WTC11 (cell line): ENCODE data around the gene HDGFL3. TPM values are rescaled to one million over a fixed set of nuclear protein-coding genes. Genes with fewer than 3 reads are reported as not detected.

ENCODE experiments used
- ATAC-seq: fragments of 200-7000 bp; cut with Tn5 transposase; 2 replicates; pipeline ENCODE4 v1.10.0; 2021; ENCODE audit warnings: mild to moderate bottlenecking, moderate library complexity
- CTCF ChIA-PET: fragments of 300-600 bp; sonication (Branson Sonifier 250); formaldehyde crosslinking; loops from one replicate; lab custom pipeline; 2021; ENCODE audit warnings: antibody characterized with exemption; lab: Charles Lee
- POLR2A ChIA-PET: fragments of 350-600 bp; sonication (Branson Sonifier 250); formaldehyde crosslinking; loops from one replicate; lab custom pipeline; 2021; ENCODE audit warnings: antibody characterized with exemption; lab: Charles Lee
- DNase-seq: peaks from one replicate; pipeline ENCODE4 v3.0.0; 2021; ENCODE audit warnings: low spot score
- H3K27ac Mint-ChIP-seq: 2 replicates; pipeline ENCODE4 v1.8.0; 2021; ENCODE audit warnings: mixed read lengths
- H3K27me3 Mint-ChIP-seq: 2 replicates; pipeline ENCODE4 v1.8.0; 2021; ENCODE audit warnings: low read depth, mild to moderate bottlenecking, moderate library complexity, mixed read lengths
- H3K36me3 Mint-ChIP-seq: 2 replicates; pipeline ENCODE4 v1.8.0; 2021; ENCODE audit warnings: mixed read lengths
- H3K4me1 Mint-ChIP-seq: 2 replicates; pipeline ENCODE4 v1.8.0; 2022; ENCODE audit warnings: mixed read lengths
- H3K4me3 Mint-ChIP-seq: 2 replicates; pipeline ENCODE4 v1.8.0; 2021; ENCODE audit warnings: mild to moderate bottlenecking, moderate library complexity, mixed read lengths
- H3K9me3 Mint-ChIP-seq: 2 replicates; pipeline ENCODE4 v1.8.0; 2021; ENCODE audit warnings: mixed read lengths
- ARID4B ChIP-seq: sonication (generic); formaldehyde crosslinking; IDR thresholded peaks from 2 replicates; pipeline ENCODE4 v1.8.0; 2023; ENCODE audit warnings: missing genetic modification reagents, mild to moderate bottlenecking, borderline replicate concordance
- ATF3 ChIP-seq: sonication (generic); formaldehyde crosslinking; conservative IDR thresholded peaks from 2 replicates; pipeline ENCODE4 v1.8.1; 2022; ENCODE audit warnings: mild to moderate bottlenecking, missing genetic modification reagents
- ATF6 ChIP-seq: sonication (generic); formaldehyde crosslinking; IDR thresholded peaks from 2 replicates; pipeline ENCODE4 v1.8.1; 2023; ENCODE audit warnings: mild to moderate bottlenecking, missing genetic modification reagents
- CREB1 ChIP-seq: sonication (generic); formaldehyde crosslinking; IDR thresholded peaks from 2 replicates; pipeline ENCODE4 v1.8.0; 2023; ENCODE audit warnings: mild to moderate bottlenecking, missing genetic modification reagents
- ESRRA ChIP-seq: sonication (generic); formaldehyde crosslinking; IDR thresholded peaks from 2 replicates; pipeline ENCODE4 v1.8.1; 2022; ENCODE audit warnings: mild to moderate bottlenecking, missing genetic modification reagents, borderline replicate concordance
- IRF1 ChIP-seq: sonication (generic); formaldehyde crosslinking; IDR thresholded peaks from 2 replicates; pipeline ENCODE4 v1.8.0; 2023; ENCODE audit warnings: missing genetic modification reagents
- IRF2 ChIP-seq: sonication (generic); formaldehyde crosslinking; IDR thresholded peaks from 2 replicates; pipeline ENCODE4 v1.8.0; 2022; ENCODE audit warnings: low read depth, missing genetic modification reagents, borderline replicate concordance
- MAX ChIP-seq: sonication (generic); formaldehyde crosslinking; IDR thresholded peaks from 2 replicates; pipeline ENCODE4 v1.8.0; 2022; ENCODE audit warnings: mild to moderate bottlenecking, missing genetic modification reagents
- PRRX2 ChIP-seq: fragments of 250-450 bp; sonication (Bioruptor Pico); IDR thresholded peaks from 2 replicates; pipeline ENCODE4 v1.8.0; 2021; ENCODE audit warnings: mild to moderate bottlenecking
- SOX15 ChIP-seq: fragments of 250-450 bp; sonication (Bioruptor Pico); IDR thresholded peaks from 2 replicates; pipeline ENCODE4 v1.9.0; 2021; ENCODE audit warnings: mild to moderate bottlenecking
- USF1 ChIP-seq: sonication (generic); formaldehyde crosslinking; IDR thresholded peaks from 2 replicates; pipeline ENCODE4 v1.8.0; 2022; ENCODE audit warnings: mild to moderate bottlenecking, missing genetic modification reagents
- USF2 ChIP-seq: sonication (generic); formaldehyde crosslinking; IDR thresholded peaks from 2 replicates; pipeline ENCODE4 v1.8.1; 2023; ENCODE audit warnings: mild to moderate bottlenecking, missing genetic modification reagents, moderate library complexity
- ZMAT4 ChIP-seq: fragments of 250-450 bp; sonication (Bioruptor Pico); IDR thresholded peaks from 2 replicates; pipeline ENCODE4 v1.9.0; 2021; ENCODE audit warnings: mild to moderate bottlenecking
- ZNF232 ChIP-seq: sonication (generic); formaldehyde crosslinking; IDR thresholded peaks from 2 replicates; pipeline ENCODE4 v1.8.0; 2022; ENCODE audit warnings: mild to moderate bottlenecking, missing genetic modification reagents
- ZNF281 ChIP-seq: sonication (generic); formaldehyde crosslinking; IDR thresholded peaks from 2 replicates; pipeline ENCODE4 v1.8.0; 2023; ENCODE audit warnings: mild to moderate bottlenecking, missing genetic modification reagents
- total RNA-seq: library from RNA; stranded (reverse); gene quantifications from 3 replicates; pipeline ENCODE4 v1.2.3, GENCODE V29; 2021

The HDGFL3 gene
- total RNA-seq, 1 experiment from 2014 or later: 124 TPM

GRCh38 chr15:83115410-83115809 lies 92.2 kb downstream of the HDGFL3 start (continued):
- TF ChIP-seq IRF2 (CRISPR knock-in tag) (no peak), ATF3 (CRISPR knock-in tag) (no peak), USF2 (CRISPR knock-in tag) (no peak), ARID4B (CRISPR knock-in tag) (no peak), ZNF281 (CRISPR knock-in tag) (no peak)
- TF ChIP-seq, all 79 proteins: peak for 0

GRCh38 chr15:83114856-83115255 lies 92.8 kb downstream of the HDGFL3 start:
- H3K27ac Mint-ChIP-seq: no peak overlapping the region
- peaks cover 9% of the 10 kb centered on the region for H3K27me3 Mint-ChIP-seq
- H3K4me3 Mint-ChIP-seq: no peak overlapping the region
- ChIA-PET CTCF (interaction anchor here (0.5 kb wide), 1 partner anchor 345 kb away, joined by 9 read pairs; no protein-coding TSS in a partner anchor), POLR2A (no interaction called here)
- ATAC-seq (no peak), DNase-seq (no peak)
- H3K4me1 Mint-ChIP-seq: no peaks in the 10 kb centered on the region
- H3K9me3 Mint-ChIP-seq: peaks cover 10% of the 10 kb centered on the region
- H3K36me3 Mint-ChIP-seq: no peaks in the 10 kb centered on the region
- TF ChIP-seq MAX (CRISPR knock-in tag): no peak
- TF ChIP-seq ARID4B (CRISPR knock-in tag): no peak
- no peak for TF ChIP-seq USF1 (CRISPR knock-in tag)
- no peak for TF ChIP-seq PRRX2 (CRISPR knock-in tag)
- no peak for TF ChIP-seq SOX15 (CRISPR knock-in tag)
- no peak for TF ChIP-seq ZNF232
- TF ChIP-seq CREB1 (CRISPR knock-in tag): no peak
- TF ChIP-seq ESRRA (CRISPR knock-in tag): no peak
- no peak for TF ChIP-seq IRF1 (CRISPR knock-in tag)
- no peak for TF ChIP-seq ZMAT4 (CRISPR knock-in tag)
- no peak for TF ChIP-seq ATF6 (CRISPR knock-in tag)
